ENCODE measurements around the gene TGM1. TPM values are rescaled to one million over a fixed set of nuclear protein-coding genes. Genes with fewer than 3 reads are reported as not detected.

The TGM1 gene
- total and polyA plus RNA-seq, 10 of the 15 experiments (the other 5 are each of a cell fraction or from before 2014, with no cell fraction given): 0.05 to 5.9 (median 1.8) TPM

DNA sequence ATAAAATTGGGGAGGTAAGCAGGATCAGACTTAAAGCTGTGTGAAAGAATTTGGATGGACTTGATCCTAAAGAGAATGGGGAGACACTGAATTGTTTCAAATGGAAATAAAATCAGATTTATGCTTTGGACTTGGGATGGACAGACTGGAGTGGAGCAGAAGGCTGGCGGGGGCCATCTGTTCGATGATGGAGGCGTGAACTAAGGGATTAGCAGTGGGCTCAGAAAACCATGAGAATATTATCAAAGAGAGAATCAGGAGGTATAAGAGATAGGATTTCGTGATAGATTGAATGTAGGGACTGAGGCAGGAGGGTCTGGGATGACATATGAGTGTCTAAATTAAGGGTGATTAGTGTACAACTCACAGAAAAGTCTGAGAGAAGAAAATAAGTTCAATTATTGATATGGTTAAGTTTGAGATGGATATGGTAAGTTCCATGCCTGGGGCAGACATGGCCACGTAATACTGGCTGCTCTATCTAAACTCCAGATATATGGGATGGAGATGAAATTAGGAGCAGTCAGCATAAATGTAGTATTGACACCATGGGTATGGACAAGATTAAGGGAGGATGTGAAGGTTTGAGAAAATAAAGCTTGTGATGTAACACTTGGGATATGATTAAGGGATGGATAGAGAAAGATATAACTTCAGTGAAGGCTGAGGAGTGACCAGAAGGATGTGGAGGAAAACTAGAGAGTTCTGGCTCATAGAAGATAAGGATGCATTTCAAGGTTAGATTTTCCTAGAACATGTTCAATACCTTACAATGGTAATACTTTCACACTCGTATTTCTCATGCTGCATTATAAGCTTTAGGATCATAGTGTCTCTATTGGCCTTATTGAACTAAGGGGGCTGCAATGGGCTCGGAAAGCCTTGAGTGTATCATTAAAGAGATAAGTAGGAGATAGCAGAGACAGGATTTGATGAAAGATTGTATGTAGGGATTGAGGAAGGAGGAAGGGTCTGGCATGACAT lies 58.5 kb downstream of the TGM1 start:
- Histone ChIP-seq H3K4me3 (no peak overlapping the region), H3K27ac (ENCODE audit: control insufficient read depth, insufficient read depth) (no peak overlapping the region), H3K9ac (ENCODE audit: control insufficient read depth, insufficient read depth, low read length) (no peak overlapping the region), H2AFZ (ENCODE audit: control insufficient read depth, low read depth, low read length) (no peak overlapping the region), H3K79me2 (ENCODE audit: control insufficient read depth, insufficient read depth, low read length) (no peaks in the 10 kb centered on the region), H3K36me3 (ENCODE audit: control insufficient read depth in 2 of 2, insufficient read depth in 2 of 2, low read length in 1 of 2) (peaks cover 1 to 24% of the 10 kb centered on the region in 2 experiments; a peak in 3 of 4 replicates), H3K9me3 (replicated peaks; ENCODE audit: control insufficient read depth, insufficient read depth, low read length) (peaks cover 5% of the 10 kb centered on the region), H4K20me1 (ENCODE audit: control insufficient read depth, insufficient read depth) (0 out of 2 replicates have a peak, but pooled peaks cover 3% of the 10 kb centered on the region), H3K4me2 (ENCODE audit: control insufficient read depth, insufficient read depth) (no peak overlapping the region), H3K27me3 (replicated peaks in 1 of 2; ENCODE audit: control insufficient read depth in 2 of 2, insufficient read depth in 2 of 2, low read length in 1 of 2) (no peaks in the 10 kb centered on the region), H3K4me1 (ENCODE audit: control insufficient read depth, insufficient read depth, low read length) (no peaks in the 10 kb centered on the region; the same call in none of the 2 replicates)
- in situ Hi-C loops (cut with MboI): no loop called here
- WGBS (ENCODE audit: insufficient coverage, insufficient replicate concordance, low lambda C conversion rate, missing lambda C conversion rate): 79% methylated on average over 7 of the region's 7 CpGs
- CTCF ChIA-PET: interaction anchor here (1.2 kb wide), 1 partner anchor 11 kb away, joined by 3 read pairs; the partner anchor contains the start of gene MDP1
- SMC1A ChIA-PET (ENCODE audit: uncharacterized antibody, unreplicated experiment): no interaction called here
- ATAC-seq (no peak), DNase-seq (ENCODE audit: low read depth, low spot score) (no peak), FAIRE-seq (no peak)
- RAD21 ChIA-PET (ENCODE audit: unreplicated experiment): no interaction called here
- no TSS peak for BruUV-seq (replicated peaks)
- intact Hi-C loops (cut with micrococcal nuclease; ENCODE audit: unreplicated experiment): no loop called here
- POLR2A ChIA-PET: interaction anchor here (0.7 to 1.1 kb wide), 3 partner anchors 9 to 96 kb away, joined by 3 read pairs; partner anchors contain the start of gene TM9SF1
- TF ChIP-seq PAX8 (IDR thresholded peaks at IDR 0.05): no peak
- TF ChIP-seq, protein P1, sequence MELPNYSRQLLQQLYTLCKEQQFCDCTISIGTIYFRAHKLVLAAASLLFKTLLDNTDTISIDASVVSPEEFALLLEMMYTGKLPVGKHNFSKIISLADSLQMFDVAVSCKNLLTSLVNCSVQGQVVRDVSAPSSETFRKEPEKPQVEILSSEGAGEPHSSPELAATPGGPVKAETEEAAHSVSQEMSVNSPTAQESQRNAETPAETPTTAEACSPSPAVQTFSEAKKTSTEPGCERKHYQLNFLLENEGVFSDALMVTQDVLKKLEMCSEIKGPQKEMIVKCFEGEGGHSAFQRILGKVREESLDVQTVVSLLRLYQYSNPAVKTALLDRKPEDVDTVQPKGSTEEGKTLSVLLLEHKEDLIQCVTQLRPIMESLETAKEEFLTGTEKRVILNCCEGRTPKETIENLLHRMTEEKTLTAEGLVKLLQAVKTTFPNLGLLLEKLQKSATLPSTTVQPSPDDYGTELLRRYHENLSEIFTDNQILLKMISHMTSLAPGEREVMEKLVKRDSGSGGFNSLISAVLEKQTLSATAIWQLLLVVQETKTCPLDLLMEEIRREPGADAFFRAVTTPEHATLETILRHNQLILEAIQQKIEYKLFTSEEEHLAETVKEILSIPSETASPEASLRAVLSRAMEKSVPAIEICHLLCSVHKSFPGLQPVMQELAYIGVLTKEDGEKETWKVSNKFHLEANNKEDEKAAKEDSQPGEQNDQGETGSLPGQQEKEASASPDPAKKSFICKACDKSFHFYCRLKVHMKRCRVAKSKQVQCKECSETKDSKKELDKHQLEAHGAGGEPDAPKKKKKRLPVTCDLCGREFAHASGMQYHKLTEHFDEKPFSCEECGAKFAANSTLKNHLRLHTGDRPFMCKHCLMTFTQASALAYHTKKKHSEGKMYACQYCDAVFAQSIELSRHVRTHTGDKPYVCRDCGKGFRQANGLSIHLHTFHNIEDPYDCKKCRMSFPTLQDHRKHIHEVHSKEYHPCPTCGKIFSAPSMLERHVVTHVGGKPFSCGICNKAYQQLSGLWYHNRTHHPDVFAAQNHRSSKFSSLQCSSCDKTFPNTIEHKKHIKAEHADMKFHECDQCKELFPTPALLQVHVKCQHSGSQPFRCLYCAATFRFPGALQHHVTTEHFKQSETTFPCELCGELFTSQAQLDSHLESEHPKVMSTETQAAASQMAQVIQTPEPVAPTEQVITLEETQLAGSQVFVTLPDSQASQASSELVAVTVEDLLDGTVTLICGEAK (IDR thresholded peaks at IDR 0.05; ENCODE audit: borderline replicate concordance): no peak
- TF ChIP-seq, protein P2, sequence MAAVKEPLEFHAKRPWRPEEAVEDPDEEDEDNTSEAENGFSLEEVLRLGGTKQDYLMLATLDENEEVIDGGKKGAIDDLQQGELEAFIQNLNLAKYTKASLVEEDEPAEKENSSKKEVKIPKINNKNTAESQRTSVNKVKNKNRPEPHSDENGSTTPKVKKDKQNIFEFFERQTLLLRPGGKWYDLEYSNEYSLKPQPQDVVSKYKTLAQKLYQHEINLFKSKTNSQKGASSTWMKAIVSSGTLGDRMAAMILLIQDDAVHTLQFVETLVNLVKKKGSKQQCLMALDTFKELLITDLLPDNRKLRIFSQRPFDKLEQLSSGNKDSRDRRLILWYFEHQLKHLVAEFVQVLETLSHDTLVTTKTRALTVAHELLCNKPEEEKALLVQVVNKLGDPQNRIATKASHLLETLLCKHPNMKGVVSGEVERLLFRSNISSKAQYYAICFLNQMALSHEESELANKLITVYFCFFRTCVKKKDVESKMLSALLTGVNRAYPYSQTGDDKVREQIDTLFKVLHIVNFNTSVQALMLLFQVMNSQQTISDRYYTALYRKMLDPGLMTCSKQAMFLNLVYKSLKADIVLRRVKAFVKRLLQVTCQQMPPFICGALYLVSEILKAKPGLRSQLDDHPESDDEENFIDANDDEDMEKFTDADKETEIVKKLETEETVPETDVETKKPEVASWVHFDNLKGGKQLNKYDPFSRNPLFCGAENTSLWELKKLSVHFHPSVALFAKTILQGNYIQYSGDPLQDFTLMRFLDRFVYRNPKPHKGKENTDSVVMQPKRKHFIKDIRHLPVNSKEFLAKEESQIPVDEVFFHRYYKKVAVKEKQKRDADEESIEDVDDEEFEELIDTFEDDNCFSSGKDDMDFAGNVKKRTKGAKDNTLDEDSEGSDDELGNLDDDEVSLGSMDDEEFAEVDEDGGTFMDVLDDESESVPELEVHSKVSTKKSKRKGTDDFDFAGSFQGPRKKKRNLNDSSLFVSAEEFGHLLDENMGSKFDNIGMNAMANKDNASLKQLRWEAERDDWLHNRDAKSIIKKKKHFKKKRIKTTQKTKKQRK (IDR thresholded peaks at IDR 0.05; ENCODE audit: low read depth, low read length): no peak
- no peak for TF ChIP-seq IRF4 (IDR thresholded peaks at IDR 0.05; ENCODE audit: low read depth, low read length)
- TF ChIP-seq, protein P3, sequence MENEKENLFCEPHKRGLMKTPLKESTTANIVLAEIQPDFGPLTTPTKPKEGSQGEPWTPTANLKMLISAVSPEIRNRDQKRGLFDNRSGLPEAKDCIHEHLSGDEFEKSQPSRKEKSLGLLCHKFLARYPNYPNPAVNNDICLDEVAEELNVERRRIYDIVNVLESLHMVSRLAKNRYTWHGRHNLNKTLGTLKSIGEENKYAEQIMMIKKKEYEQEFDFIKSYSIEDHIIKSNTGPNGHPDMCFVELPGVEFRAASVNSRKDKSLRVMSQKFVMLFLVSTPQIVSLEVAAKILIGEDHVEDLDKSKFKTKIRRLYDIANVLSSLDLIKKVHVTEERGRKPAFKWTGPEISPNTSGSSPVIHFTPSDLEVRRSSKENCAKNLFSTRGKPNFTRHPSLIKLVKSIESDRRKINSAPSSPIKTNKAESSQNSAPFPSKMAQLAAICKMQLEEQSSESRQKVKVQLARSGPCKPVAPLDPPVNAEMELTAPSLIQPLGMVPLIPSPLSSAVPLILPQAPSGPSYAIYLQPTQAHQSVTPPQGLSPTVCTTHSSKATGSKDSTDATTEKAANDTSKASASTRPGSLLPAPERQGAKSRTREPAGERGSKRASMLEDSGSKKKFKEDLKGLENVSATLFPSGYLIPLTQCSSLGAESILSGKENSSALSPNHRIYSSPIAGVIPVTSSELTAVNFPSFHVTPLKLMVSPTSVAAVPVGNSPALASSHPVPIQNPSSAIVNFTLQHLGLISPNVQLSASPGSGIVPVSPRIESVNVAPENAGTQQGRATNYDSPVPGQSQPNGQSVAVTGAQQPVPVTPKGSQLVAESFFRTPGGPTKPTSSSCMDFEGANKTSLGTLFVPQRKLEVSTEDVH (IDR thresholded peaks at IDR 0.05; ENCODE audit: low read depth, partially characterized antibody): no peak
- no peak for TF ChIP-seq ZNF24 (IDR thresholded peaks at IDR 0.05)
- TF ChIP-seq EP300 (IDR thresholded peaks at IDR 0.05; ENCODE audit: borderline replicate concordance in 1 of 2, control insufficient read depth in 1 of 2, low read depth in 2 of 2, low read length in 2 of 2): no peak
- TF ChIP-seq, protein P4, sequence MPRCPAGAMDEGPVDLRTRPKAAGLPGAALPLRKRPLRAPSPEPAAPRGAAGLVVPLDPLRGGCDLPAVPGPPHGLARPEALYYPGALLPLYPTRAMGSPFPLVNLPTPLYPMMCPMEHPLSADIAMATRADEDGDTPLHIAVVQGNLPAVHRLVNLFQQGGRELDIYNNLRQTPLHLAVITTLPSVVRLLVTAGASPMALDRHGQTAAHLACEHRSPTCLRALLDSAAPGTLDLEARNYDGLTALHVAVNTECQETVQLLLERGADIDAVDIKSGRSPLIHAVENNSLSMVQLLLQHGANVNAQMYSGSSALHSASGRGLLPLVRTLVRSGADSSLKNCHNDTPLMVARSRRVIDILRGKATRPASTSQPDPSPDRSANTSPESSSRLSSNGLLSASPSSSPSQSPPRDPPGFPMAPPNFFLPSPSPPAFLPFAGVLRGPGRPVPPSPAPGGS (IDR thresholded peaks at IDR 0.05; ENCODE audit: borderline replicate concordance, insufficient read depth, low read depth, low read length, poor library complexity, severe bottlenecking): no peak
- TF ChIP-seq JUNB (IDR thresholded peaks at IDR 0.05): no peak
